NCI-H2029 treated with DMSO at 0.1 percent for 48 hours (cell line): ENCODE data around the gene CCR5.
A peak's percentile ranks its signal among the peaks of the same experiment; 100 is the strongest.

Source experiments
- DNase-seq: peaks from one replicate; lab custom pipeline; 2025; lab: John Stamatoyannopoulos, UW

Gene CCR5

DNA sequence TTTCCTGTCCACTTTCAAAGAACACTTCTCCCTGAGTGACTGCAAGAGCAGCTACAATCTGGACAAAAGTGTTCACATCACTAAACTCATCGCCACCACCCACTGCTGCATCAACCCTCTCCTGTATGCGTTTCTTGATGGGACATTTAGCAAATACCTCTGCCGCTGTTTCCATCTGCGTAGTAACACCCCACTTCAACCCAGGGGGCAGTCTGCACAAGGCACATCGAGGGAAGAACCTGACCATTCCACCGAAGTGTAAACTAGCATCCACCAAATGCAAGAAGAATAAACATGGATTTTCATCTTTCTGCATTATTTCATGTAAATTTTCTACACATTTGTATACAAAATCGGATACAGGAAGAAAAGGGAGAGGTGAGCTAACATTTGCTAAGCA is 38.1 kb downstream of the CCR5 start:
- DNase-seq, result no peak

GRCh38 chr3:46409739-46410489 is 39.2 kb downstream of the CCR5 start:
- no peak for DNase-seq

GRCh38 chr3:46410669-46411068 is 39.9 kb downstream of the CCR5 start:
- DNase-seq, result no peak

DNA sequence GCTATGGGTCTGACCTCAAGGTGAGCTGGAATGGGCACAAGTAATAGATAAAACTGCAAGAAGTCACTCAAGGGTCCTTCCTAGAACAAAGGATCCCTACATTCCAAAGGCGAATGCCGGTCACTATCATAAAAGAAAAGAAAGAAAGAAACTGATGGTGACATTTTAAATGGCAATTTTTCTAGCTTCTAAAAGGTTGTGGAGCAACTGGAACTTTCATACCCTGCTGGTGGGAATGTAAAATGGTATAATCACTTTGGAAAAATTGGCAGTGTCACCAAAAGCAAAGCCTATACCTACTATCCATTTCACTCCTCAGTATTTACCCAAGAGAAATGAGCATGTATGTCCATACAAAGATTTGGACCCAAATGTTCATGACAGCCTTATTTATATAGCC is 40.5 kb downstream of the CCR5 start:
- no peak for DNase-seq

- peak; percentile 31 for DNase-seq
Measured at GRCh38 chr3:46412786-46413298, 42.1 kb downstream of the CCR5 start.

GRCh38 chr3:46413951-46414350 is 43.2 kb downstream of the CCR5 start:
- no peak for DNase-seq

GRCh38 chr3:46414739-46415138 is 44.0 kb downstream of the CCR5 start:
- DNase-seq, result no peak

DNA sequence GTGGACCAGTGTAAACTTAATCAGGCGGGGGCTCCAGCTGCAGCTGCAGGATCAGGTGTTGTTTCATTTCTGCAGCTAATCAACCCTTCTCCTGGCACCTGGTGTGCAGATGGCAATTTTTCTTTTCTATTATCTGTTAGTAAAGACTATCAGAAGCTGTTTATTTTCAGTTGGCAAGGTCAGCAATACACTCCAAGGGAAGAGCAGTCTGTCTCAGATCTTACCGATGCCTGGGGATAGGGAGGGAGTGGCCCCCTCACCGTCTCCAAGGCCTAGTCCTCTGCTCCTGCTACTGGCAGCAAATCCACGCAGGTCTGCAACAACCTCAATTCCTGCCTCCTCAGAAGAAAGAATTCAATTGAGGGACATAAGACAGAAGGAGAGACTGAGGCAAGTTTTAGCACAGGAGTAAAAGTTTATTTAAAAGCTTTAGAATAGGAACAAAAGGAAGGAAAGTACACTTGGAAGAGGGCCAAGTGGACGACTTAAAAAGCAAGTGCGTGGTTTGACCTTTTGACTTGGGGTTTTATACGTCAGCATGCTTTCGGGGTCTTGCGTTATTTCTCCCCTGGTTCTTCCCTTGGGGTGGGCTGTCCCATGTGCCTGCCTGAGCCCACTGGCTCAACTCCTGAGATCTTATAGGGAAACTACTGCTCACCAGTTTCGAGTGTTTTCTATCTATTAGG is 45.5 kb downstream of the CCR5 start:
- DNase-seq, result peak; percentile 63

DNA sequence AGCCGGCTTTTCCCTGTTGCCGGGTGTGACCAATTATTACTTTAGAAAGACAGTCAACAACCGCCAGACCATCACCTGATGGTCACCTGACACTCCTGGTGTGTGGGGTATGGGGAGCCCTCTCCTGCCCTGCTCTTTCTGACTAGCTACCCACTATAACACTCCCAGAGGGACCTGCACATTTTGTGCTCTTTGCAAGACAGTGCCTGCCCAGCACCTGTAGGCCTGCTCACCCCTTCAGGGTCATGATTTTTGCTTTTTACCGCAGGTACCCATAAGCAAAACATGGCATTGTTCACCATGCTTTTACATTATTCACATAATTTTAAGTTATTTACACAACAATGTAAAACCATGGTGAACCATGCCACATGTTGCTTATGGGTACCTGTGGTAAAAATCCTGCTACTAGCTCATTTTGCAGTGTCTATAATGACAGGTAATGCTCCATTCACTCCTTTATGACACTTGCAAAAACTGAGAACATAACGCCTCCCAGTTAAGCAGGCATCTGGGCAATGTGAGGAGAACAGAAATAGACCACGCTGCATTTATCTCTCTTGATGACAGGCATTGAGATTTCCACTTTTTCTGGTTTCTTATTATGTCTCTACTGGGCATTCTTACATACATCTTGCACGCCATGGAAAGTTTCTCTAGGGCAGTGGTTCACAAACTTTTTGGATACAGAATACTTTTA is 46.2 kb downstream of the CCR5 start:
- DNase-seq, result no peak

DNA sequence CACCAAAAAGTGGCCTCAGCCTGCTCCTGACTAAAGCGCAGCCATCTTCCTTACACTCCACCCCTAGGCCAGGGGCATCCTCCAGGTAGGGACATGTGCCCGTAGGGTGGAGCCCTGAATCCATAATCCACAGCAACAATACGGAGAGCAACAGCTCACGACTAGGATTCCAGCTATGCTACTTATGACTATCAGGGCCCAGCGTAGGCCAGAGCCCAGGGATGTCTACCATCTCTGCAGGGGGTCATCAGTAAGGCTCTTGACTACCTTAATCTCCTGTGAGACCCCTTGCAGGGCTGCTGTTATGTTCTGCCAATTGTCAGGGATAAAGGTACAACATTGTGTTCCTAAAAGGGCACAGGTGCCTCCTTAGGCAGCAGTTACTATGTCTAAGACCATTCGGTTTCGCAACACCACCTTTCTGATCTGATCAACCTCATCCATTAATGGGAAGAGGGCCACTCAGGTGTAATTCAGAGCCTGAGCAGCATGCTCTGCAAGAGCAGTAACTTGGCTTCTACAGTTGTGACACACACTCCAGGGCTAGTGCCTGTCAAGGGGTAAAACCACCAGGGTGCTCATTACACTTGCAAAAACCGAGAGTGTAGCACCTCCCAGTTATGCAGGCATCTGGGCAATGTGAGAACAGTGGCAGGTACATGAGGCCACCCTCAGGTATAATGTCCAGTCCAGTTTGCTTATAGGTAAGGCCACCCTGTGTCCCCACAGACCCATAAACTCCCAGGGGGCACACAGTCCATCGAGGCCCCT is 47.3 kb downstream of the CCR5 start:
- no peak for DNase-seq

DNA sequence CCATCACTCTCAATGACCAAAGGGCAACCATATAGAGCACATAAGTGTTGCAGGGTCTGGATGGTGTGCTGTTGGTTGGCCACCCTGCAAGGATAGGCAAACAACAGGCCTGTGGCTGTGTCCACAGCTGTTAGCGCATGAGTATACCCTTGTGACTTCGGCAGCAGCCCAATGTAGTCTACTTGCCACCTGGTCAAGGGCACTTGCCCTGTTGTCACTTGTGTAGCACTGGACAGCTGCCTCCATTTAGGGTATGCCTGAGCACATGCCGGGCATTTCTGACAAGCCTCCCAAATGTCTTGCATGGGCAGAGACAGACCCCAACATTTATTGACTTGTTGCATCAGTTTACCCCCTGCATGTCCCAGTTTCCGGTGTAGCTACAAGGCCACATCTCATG is 49.1 kb downstream of the CCR5 start:
- no peak for DNase-seq

GRCh38 chr3:46420931-46421330 is 50.2 kb downstream of the CCR5 start:
- no peak for DNase-seq

GRCh38 chr3:46422617-46423016 is 51.9 kb downstream of the CCR5 start:
- DNase-seq, result peak; percentile 56

- DNase-seq, result peak; percentile 81
Measured at GRCh38 chr3:46423588-46423987, 52.8 kb downstream of the CCR5 start.
